HL-60 (cell line): ENCODE results near the gene SORCS1.

Source experiments
- CTCF ChIP-seq: IDR thresholded peaks from one replicate; pipeline ENCODE4 v1.5.1; 2011; ENCODE audit warnings: low read length, control low read depth, inconsistent platforms; ENCODE audit not compliant: insufficient read depth
- POLR2AphosphoS5 ChIP-seq: IDR thresholded peaks from 2 replicates; pipeline ENCODE4 v1.6.1; 2012; ENCODE audit warnings: low read depth
- SPI1 ChIP-seq: IDR thresholded peaks from 2 replicates; pipeline ENCODE4 v1.6.1; 2012; ENCODE audit warnings: low read depth, mild to moderate bottlenecking, borderline replicate concordance

GRCh38 chr10:106619346-106619745 lies 545.2 kb downstream of the SORCS1 start:
- TF ChIP-seq CTCF (no peak), POLR2AphosphoS5 (no peak), SPI1 (no peak)
